ENCODE measurements around the gene MFSD6. TPM values are rescaled to one million over a fixed set of nuclear protein-coding genes. Genes with fewer than 3 reads are reported as not detected.
"Not testable (repeated sequence)": the region's sequence is repeated elsewhere in the genome, so short reads cannot be mapped to it uniquely, and the experiment has no call there.

Gene MFSD6
- total RNA-seq, 1 donor from 2014 or later: 35.5 TPM

DNA sequence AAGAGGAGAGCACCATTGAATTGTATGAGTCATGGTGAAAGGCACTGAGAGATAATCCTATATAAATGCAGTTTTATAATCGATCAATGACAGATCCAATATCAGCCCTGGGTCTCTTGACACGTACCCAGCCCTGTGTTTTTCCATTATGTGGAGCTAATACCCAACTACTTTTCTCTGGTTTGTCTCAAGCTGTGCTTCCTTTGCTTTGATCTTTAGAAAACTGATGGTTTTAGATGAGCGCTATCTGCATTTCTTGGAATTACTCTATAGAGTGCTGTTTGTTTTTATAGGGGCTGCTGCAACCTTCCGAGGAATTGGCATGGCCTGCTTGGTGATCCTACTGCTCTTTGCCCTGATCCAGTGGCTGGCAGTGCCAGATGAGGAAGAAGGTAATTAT, 81.3 kb downstream of the MFSD6 start:
- FAIRE-seq (no peak), DNase-seq (ENCODE audit: low spot score in 2 of 2) (no peak)

DNA sequence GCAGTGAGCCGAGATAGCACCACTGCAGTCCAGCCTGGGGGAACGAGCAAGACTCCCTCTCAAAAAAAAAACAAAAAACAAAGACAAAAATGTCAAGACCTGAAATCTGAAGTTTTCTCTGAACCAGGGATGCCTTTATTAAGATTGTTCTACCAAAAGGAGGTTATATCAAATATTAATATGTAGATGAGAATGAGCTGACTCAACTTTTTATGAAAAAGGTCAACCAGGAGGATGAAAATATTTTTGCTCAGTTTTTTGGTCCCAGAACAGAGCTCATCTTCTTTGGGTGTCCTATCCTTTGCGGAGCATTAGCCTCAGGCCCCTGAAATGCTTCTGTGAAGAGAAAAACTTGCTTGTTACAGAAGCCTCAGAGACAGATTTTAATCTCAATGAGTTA, 82.3 kb downstream of the MFSD6 start:
- FAIRE-seq (no peak), DNase-seq (ENCODE audit: low spot score in 2 of 2) (no peak)

DNA sequence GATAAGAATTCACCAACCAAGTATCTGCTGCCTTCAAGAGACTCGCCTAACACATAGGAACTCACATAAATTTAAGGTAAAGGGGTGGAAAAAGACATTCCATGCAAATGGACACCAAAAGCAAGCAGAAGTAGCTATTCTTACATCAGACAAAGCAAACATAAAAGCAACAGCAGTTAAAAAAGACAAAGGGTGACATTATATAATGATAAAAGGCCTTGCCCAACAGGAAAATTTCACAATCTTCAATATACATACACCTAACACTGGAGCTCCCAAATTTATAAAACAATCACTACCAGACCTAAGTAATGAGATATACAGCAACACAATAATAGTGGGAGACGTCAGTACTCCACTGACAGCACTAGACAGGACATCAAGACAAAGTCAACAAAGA, 84.9 kb downstream of the MFSD6 start:
- no peak for DNase-seq (ENCODE audit: low spot score in 2 of 2)
- no peak for FAIRE-seq

DNA sequence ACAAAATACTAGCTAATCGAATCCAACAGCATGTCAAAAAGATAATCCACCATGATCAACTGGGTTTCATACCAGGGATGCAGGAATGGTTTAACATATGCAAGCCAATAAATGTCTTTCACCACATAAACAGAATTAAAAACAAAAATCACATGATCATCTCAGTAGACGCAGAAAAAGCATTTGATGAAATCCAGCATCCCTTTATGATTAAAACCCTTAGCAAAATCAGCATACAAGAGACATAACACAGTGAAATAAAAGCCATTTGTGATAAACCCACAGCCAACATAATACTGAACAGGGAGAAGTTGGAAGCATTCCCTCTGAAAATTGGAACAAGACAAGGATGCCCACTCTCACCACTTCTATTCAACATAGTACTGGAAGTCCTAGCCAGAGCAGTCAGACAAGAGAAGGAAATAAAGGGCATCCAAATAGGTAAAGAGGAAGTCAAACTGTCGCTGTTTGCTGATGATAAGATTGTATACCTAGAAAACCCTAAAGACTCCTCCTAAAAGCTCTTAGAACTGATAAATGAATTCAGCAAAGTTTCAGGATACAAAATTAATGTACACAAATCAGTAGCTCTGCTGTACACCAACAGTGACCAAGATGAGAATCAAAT, 86.6 kb downstream of the MFSD6 start:
- DNase-seq (ENCODE audit: low spot score in 2 of 2); FAIRE-seq: not testable (repeated sequence)

DNA sequence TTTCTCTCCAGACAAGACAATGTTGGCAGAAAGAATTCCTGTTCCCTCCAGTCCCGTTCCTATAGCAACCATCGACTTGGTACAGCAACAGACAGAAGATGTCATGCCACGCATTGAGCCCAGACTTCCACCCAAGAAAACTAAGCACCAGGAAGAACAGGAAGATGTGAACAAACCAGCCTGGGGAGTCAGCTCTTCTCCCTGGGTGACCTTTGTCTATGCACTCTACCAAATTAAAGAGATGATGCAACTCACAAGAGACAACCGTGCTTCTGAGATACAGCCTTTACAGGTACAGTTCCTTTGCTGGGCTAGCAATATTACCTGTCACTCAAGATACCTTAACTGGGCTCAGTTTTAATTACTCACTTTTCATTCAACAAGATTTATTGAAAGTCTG, 89.3 kb downstream of the MFSD6 start:
- no peak for DNase-seq (ENCODE audit: low spot score in 2 of 2)
- no peak for FAIRE-seq

DNA sequence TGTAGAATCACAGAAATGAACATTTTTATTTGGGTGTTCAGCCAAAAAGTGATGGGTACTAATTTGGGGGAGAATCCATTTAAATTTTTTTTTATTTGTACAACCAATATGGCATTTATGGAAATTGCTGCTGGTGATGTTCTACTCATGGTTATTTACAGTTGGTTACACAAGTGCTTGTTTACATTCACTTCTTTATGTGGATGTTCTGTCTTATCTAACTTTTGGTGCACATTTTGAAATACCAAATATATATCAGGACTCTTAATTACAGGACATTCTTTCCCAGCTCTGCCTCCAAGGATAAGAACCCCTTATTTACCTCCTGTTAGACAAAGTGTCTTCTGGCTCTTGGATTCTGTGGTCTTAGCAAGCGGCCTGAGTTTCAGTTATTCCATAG, 91.1 kb downstream of the MFSD6 start:
- no peak for FAIRE-seq
- DNase-seq (ENCODE audit: low spot score in 2 of 2): no peak

DNA sequence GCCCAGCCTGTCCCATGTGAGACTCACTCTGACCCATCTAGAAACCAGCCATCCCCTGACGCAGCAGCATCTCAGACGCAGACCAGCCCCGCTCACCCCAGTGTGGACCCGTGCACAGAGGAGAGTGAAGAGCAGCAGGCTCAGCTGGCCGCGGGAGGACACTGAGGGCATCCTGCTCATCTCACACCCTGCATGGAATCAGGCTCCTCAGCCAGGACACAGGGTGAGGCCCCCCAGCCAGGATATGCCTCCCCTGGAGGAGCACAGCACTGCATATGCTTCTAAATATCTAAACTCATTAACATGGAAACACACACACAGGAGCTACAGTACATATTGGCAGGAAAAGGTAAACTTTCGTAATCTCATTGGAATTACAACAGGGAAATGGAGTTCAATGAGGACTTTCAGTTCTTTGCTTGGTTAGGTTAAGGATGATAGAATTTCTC, 91.9 kb downstream of the MFSD6 start:
- FAIRE-seq: no peak

DNA sequence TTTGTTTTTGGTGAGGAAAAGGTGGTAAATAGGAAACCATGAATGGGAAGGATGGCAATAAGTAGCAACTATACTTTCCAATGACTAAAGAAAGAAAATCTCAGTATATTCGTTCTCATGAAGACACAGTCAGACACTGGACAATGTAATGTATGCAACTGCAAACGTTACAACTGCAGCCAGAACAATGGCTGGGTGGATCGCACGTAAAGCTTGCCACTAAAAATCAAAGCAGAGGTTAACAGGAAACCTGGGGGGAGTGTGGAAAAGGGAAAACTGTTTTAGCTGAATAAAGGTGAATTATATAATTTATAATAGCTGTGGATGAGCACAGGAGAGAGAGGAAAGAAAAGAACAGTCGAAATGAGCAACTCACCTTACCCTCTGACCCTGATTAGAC, 93.1 kb downstream of the MFSD6 start:
- FAIRE-seq (no peak), DNase-seq (ENCODE audit: low spot score in 2 of 2) (no peak)

More for the DNA sequence above, 91.9 kb downstream of the MFSD6 start:
- no peak for DNase-seq (ENCODE audit: low spot score in 2 of 2)

DNA sequence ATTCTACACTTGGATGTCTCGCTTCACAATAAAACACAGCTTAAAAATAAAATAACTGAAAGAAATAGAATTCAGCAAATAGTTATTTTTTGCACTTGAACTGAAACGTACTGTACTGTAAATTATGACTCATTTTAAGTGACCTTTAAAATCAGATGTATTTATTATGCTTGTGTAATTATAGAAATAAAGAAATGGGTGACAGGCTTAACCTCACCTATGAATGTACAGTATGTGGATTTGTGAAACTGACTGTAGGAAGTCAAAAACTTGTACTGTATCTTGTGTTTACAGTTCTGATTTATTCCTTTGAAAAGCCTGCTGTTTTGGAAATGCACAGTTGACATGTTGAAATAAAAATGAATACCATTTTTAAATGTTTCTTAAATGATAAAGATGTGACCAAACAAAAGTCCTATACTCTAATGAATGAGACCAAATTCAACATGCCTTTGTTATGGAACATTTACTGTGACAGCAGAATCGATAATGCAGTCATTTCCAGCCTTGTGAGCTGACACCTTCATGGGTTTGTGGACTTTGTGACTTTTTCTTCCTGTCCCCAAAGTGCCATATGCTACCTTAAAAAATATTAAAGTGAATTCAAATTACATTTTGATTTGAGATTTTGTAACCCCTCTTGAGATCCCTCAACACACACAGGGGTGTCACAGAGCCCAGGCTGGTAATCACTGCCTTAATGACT, 93.7 kb downstream of the MFSD6 start:
- DNase-seq (ENCODE audit: low spot score in 2 of 2): no peak
- FAIRE-seq: no peak

DNA sequence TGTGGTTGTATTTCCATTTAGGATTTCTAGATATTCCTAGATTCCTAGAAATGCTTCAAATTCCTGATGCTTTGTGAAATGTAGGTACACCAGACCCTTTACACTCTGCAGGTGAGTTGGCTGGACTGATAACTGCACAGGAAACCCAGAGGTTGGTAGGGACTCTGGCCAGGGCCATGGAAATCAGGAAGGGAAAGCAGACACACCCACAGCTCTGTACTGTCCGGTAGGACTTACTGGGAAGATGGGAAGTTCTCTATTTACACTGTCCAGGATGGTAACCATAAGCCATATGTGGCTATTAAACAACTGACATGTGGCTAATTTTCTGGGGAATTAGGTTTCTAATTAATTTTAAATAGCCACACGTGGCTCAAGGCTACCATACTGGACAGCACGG, 94.9 kb downstream of the MFSD6 start:
- FAIRE-seq: no peak
- DNase-seq (ENCODE audit: low spot score in 2 of 2): no peak

DNA sequence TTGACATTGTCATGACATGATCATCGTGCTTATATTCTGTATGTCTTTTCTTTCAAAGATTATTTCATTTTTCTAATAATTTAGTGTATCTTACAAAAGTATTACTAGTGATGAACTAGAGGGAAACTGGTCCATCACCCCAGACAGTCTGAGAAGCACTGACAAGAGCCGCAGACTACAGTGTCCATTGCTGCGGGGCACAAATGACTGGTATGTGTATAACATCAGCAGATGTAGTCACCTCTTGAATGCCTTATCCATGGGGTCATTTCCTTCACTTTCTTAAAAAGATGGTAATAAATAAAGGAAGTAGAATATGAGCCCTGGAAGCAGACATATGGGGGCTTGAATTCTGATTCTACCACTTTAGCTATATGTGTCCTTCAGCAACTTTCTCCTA, 96.8 kb downstream of the MFSD6 start:
- FAIRE-seq (no peak), DNase-seq (ENCODE audit: low spot score in 2 of 2) (no peak)

DNA sequence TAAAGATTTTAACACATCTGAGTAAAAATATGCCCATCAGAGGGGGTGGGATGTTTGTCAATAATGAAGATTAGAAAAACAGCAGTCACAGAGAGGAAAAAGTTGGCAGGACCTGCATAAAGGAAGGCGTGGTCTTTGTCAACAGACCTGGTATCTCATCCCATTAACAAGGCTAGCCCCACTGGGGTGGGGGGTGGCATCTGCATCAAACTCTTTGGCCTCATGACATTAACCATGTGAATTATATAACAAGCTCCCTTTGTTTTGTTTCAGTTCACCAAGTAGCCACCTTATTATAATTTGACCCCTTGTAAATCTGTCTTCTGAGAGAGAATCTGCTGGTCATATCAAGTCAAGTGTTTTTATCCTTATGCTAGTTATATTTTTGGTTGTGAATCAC, 97.5 kb downstream of the MFSD6 start:
- DNase-seq (ENCODE audit: low spot score in 2 of 2): no peak
- FAIRE-seq: no peak

DNA sequence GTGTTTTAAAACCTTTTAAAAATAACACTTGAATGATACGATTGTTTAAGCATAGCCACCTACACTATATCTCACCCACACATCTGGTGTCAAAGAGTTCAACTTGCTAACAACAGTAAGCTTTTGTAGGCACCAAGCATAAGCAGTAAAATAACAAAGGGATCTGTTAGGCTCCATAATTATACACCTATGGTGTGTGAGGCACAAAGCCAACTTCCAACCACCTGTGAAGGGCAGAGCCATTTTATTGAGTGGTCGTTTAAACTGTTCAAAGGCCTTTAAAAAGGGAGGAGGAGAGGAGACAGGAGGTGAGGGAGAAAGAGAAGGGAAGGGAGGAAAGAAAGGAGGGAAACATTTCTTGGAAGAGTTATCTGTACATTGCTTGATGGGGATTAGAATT, 98.5 kb downstream of the MFSD6 start:
- no peak for DNase-seq (ENCODE audit: low spot score in 2 of 2)
- no peak for FAIRE-seq

DNA sequence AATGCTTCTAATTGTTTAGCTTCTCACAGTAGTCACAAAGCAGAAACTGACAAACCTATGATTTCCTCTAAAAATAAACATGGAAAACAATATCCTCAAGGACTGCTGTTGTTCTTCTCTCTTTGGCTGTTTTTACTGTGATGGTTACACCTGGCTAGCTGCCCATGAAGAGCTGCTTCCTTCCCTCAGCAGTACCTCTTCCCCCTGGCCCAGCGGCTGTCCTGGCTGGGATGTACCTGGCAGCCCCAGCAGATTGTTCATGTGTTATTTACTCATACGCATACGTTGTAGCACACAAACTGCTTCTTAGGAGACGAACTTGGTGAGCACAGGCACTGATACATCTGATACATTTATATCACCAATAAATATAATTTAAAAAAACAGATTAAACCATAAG, 99.0 kb downstream of the MFSD6 start:
- no peak for DNase-seq (ENCODE audit: low spot score in 2 of 2)
- no peak for FAIRE-seq

DNA sequence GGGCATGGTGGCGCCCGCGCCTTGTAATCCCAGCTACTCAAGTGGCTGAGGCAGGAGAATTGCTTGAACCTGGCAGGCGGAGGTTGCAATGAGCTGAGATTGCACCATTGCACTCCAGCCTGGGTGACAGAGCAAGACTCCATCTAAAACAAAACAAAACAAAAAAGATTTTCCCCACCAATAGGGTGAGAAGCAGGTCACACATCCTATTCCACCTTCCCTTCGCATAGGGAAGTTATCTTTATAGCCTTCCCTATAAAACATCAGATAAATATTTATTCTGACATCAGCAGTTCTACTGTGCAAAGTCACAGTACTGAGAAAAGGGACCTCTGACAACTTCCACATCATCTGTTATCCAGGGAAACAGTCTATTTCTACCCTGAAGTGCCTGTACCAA, 101.7 kb downstream of the MFSD6 start:
- DNase-seq (ENCODE audit: low spot score in 2 of 2); FAIRE-seq: not testable (repeated sequence)

DNA sequence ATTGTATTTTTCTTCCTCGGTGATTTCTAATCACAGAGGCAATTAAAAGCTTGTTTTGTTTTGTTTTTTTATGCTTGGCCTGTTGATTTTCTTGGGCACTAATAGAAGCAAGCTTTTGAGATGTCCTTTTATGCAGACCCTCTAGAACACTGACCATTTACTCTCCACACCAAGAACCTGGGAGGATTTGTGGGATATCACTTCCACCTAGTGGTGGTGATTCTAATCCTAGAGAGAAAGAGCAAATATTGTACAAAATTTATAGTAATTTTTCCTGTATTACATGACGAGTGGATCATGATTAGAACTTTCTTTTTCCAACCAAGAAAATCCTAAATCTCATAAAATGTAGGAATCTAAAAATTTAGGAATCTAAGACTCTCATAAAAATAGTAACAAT, 102.9 kb downstream of the MFSD6 start:
- FAIRE-seq (peak; percentile 77), DNase-seq (ENCODE audit: low spot score in 2 of 2) (no peak)

DNA sequence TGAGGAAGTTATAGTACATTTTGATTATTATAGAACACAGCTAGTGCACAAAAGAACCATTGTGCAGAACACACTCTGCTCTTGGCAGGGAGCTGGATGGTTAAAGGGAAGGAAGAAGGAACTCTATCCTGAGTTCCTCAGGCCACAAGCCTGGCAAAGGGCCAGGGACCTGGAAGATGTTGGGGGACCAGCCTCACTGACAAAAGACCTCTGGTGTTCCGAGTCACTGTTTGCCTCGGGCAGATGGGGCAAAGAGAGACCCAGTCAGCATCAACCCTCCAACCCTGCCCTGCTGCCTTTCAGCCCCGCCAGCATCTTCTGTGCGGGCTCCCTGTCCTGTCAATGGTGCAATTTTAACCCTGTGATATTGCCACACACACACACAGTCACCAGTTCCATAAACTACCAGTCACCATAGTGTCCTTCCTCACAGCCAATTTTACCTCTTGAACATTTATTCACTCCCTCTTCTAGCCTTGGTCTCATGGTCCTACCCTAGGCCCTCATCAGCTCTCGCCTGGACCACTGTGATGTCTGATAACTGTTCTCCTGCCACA, 104.5 kb downstream of the MFSD6 start:
- DNase-seq (ENCODE audit: low spot score in 2 of 2): no peak
- FAIRE-seq: no peak

DNA sequence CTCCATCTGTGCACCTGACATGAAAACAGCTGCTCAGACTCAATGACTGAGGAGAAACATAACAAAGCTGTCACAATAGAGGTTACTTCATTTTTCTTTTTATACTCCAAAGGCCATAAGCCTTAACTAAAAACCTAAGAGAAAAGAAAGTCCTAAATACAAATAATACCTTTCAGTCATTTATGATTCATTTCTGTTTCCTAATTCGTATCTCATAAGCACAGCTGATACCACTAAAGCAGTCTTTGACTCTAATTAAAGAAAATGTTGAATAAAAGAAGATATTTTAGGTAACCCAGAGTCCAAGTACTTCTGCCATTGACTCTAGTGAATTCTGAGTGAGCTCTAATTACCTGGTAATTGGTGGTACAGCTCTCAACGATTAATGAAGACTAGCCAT, 105.7 kb downstream of the MFSD6 start:
- no peak for DNase-seq (ENCODE audit: low spot score in 2 of 2)
- FAIRE-seq: no peak

DNA sequence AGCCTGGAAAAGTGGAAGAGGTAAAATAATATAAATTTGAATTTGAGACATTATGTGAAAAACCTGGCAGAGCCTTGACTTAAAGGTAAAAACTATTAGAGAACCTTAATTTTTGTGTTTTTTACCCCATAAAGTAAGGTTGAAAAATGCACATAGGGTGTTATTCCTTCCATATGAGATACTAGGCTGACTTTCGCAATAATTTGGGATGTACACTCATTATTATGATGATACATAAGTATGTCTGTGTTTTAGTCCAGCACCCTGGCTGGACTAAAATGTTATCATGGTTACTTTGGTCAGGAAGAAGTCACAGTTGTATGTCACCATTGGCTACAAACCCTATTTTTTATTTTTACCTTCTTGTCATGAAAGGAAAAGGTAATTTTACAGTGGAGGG, 106.5 kb downstream of the MFSD6 start:
- no peak for FAIRE-seq
- DNase-seq (ENCODE audit: low spot score in 2 of 2): no peak

DNA sequence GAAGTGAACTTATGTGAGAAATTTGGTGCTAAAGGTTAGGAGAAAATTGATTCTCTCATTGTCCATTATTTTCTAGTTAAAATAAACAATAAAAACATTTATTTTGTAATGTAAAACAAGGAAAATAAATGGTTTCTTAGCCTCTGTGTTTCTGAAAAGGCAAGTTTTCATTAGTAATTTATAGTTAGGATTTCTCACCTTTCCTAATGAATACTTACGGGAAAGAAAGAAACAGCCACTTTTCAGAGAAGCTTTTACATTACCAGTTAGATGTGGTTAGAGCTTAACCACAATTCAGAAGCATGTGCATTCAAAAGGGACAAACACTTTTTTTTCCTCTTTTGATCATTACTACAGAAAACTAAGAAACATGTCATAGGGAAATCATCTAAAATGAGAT, 107.5 kb downstream of the MFSD6 start:
- DNase-seq (ENCODE audit: low spot score in 2 of 2) (no peak), FAIRE-seq (no peak)

DNA sequence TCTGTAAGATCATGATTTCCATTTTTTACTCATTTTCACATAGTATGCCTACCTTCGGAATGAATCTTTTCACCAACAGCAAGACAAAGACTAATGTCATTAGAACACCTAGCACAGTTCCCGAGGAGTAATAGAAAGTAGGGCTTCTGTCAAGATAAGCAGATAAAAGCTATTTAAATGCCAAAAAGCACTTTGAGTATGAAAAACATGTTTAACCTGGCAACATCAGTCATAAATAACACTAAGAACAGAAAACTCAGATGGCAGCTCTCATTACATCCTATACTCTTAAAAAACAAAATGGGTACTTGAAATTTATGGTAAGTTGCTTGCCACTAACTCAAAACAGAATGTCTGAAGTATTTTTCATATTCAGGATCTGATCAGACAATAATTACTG, 109.3 kb downstream of the MFSD6 start:
- FAIRE-seq (no peak), DNase-seq (ENCODE audit: low spot score in 2 of 2) (no peak)
